GM21723 (cell line): ENCODE results near the gene TRIM2.
"Not testable (repeated sequence)": the region's sequence is repeated elsewhere in the genome, so short reads cannot be mapped to it uniquely, and the experiment has no call there.

ENCODE experiments used
- ATAC-seq: cut with Tn5 transposase; IDR thresholded peaks from one replicate; pipeline ENCODE4 v1.9.1; 2021; ENCODE audit warnings: mild to moderate bottlenecking, moderate library complexity; ENCODE audit not compliant: unreplicated experiment

Gene TRIM2

GRCh38 chr4:153189016-153189801, 15.0 kb upstream of the TRIM2 start:
- no peak for ATAC-seq

- no peak for ATAC-seq
These were observed 12.4 kb upstream of the TRIM2 start for GRCh38 chr4:153191795-153192363.

GRCh38 chr4:153197301-153197700, 6.9 kb upstream of the TRIM2 start:
- ATAC-seq, result no peak

GRCh38 chr4:153198719-153199118, 5.5 kb upstream of the TRIM2 start:
- no peak for ATAC-seq

GRCh38 chr4:153203746-153204145, 497 bp upstream of the TRIM2 start:
- ATAC-seq, result not testable (repeated sequence)

- ATAC-seq, result no peak
These were observed 745 bp downstream of the TRIM2 start for GRCh38 chr4:153204728-153205648.

- ATAC-seq, result no peak
These were observed 1.5 kb downstream of the TRIM2 start for GRCh38 chr4:153205757-153206156.

GRCh38 chr4:153206534-153206933, 2.3 kb downstream of the TRIM2 start:
- no peak for ATAC-seq

- no peak for ATAC-seq
These were observed 2.8 kb downstream of the TRIM2 start for GRCh38 chr4:153207027-153207426.

- no peak for ATAC-seq
These were observed 3.3 kb downstream of the TRIM2 start for GRCh38 chr4:153207567-153207966.

GRCh38 chr4:153209410-153209809, 5.2 kb downstream of the TRIM2 start:
- ATAC-seq, result no peak

GRCh38 chr4:153210727-153211126, 6.5 kb downstream of the TRIM2 start:
- no peak for ATAC-seq

GRCh38 chr4:153211986-153212728, 7.9 kb downstream of the TRIM2 start:
- no peak for ATAC-seq

GRCh38 chr4:153212736-153213135, 8.5 kb downstream of the TRIM2 start:
- no peak for ATAC-seq

GRCh38 chr4:153215921-153216320, 11.7 kb downstream of the TRIM2 start:
- no peak for ATAC-seq

- no peak for ATAC-seq
These were observed 12.3 kb downstream of the TRIM2 start for GRCh38 chr4:153216546-153216945.

GRCh38 chr4:153217440-153217839, 13.2 kb downstream of the TRIM2 start:
- no peak for ATAC-seq

- no peak for ATAC-seq
These were observed 14.7 kb downstream of the TRIM2 start for GRCh38 chr4:153218961-153219360.

GRCh38 chr4:153220682-153221395, 16.6 kb downstream of the TRIM2 start:
- ATAC-seq, result no peak
